AG04450 (cell line): Measurements from ENCODE around the gene SPATA32. TPM values are rescaled to one million over a fixed set of nuclear protein-coding genes. Genes with fewer than 3 reads are reported as not detected.

Experiments
- CTCF ChIA-PET: fragments of 300-600, 350-600 bp; formaldehyde crosslinking; extraction: SDS; loops from one replicate; lab custom pipeline; 2022; ENCODE audit warnings: antibody characterized with exemption, inconsistent platforms; lab: Charles Lee
- POLR2A ChIA-PET: fragments of 350-600 bp; formaldehyde crosslinking; extraction: SDS; loops from one replicate; lab custom pipeline; 2021; ENCODE audit warnings: antibody characterized with exemption, inconsistent platforms; lab: Yijun Ruan, JAX
- DNase-seq: peaks from one replicate; pipeline ENCODE4 v3.0.0-alpha.2; 2011; ENCODE audit warnings: low read depth, low spot score
- H3K27ac ChIP-seq: one replicate; pipeline ENCODE4 v1.5.1; 2012; ENCODE audit warnings: low read depth, low read length, control low read depth
- H3K27me3 ChIP-seq: one replicate; pipeline ENCODE4 v1.6.0; 2012; ENCODE audit warnings: low read length; ENCODE audit not compliant: control insufficient read depth, insufficient read depth
- H3K4me3 ChIP-seq: 2 replicates; pipeline ENCODE4 v1.5.1; 2011; ENCODE audit warnings: mild to moderate bottlenecking, low read depth, low read length, control low read depth
- H3K9me3 ChIP-seq: 2 replicates; pipeline ENCODE4 v1.5.1; 2012; ENCODE audit warnings: low read length; ENCODE audit not compliant: control insufficient read depth, insufficient read depth
- CTCF ChIP-seq: IDR thresholded peaks from 2 replicates; pipeline ENCODE4 v1.5.1; 2011; ENCODE audit warnings: low read depth, low read length, control low read depth, inconsistent platforms
- polyA plus RNA-seq: library from polyadenylated mRNA; depleted of rRNA; stranded (reverse); fragments of >200 nt; gene quantifications from 2 replicates; pipeline ENCODE4 v1.2.3, GENCODE V29; 2011

The SPATA32 gene
- polyA plus RNA-seq, 1 experiment = not detected

- CTCF ChIA-PET = interaction anchor here (0.6 to 2.0 kb wide), 2 partner anchors 102 to 132 kb away, joined by 3 to 9 read pairs; no protein-coding TSS in a partner anchor
- no peaks in the 10 kb centered on the region for H3K27me3 ChIP-seq
- no peak overlapping the region for H3K4me3 ChIP-seq
- no peak for TF ChIP-seq CTCF
- POLR2A ChIA-PET = interaction anchor here (0.5 to 1.3 kb wide), 6 partner anchors 11 to 134 kb away, joined by 3 to 12 read pairs (median 4); partner anchors contain the start of gene MAP3K14
- H3K27ac ChIP-seq = peak overlapping the region; percentile 80
- DNase-seq = peak; percentile 62
- no peaks in the 10 kb centered on the region for H3K9me3 ChIP-seq
Observed at GRCh38 chr17:45282683-45283644, 21.1 kb upstream of the SPATA32 start.

- ChIA-PET POLR2A (interaction anchor here (0.9 kb wide), 1 partner anchor 85 kb away, joined by 11 read pairs; no protein-coding TSS in a partner anchor), CTCF (interaction anchor here (5.5 kb wide), 1 partner anchor 60 kb away, joined by 36 read pairs; the partner anchor contains the start of gene FMNL1)
- TF ChIP-seq CTCF = no peak
- Histone ChIP-seq H3K9me3 (no peaks in the 10 kb centered on the region), H3K27ac (no peak overlapping the region), H3K27me3 (no peaks in the 10 kb centered on the region), H3K4me3 (no peak overlapping the region)
- no peak for DNase-seq
Observed at GRCh38 chr17:45279898-45280297, 18.0 kb upstream of the SPATA32 start.

- Histone ChIP-seq H3K4me3 (no peak overlapping the region), H3K27me3 (no peaks in the 10 kb centered on the region), H3K27ac (no peak overlapping the region), H3K9me3 (no peaks in the 10 kb centered on the region)
- ChIA-PET CTCF (interaction anchor here (0.6 to 5.5 kb wide), 32 partner anchors 7 to 149 kb away, joined by 3 to 105 read pairs (median 6); partner anchors contain the start of genes ACBD4, FMNL1 and MAP3K14), POLR2A (interaction anchor here (1.3 to 2.4 kb wide), 3 partner anchors 39 to 94 kb away, joined by 4 to 13 read pairs (median 6); partner anchors contain the start of gene MAP3K14)
- TF ChIP-seq CTCF = no peak
- DNase-seq = no peak
Observed at GRCh38 chr17:45277992-45278391, 16.1 kb upstream of the SPATA32 start.

GRCh38 chr17:45277216-45277849, 15.4 kb upstream of the SPATA32 start:
- ChIA-PET POLR2A (interaction anchor here (1.0 to 2.4 kb wide), 6 partner anchors 11 to 108 kb away, joined by 3 to 13 read pairs (median 6); partner anchors contain the start of gene MAP3K14), CTCF (interaction anchor here (0.6 to 5.5 kb wide), 39 partner anchors 8 to 150 kb away, joined by 3 to 105 read pairs (median 5); partner anchors contain the start of genes ACBD4, FMNL1 and MAP3K14)
- no peak overlapping the region for H3K4me3 ChIP-seq
- H3K9me3 ChIP-seq = no peaks in the 10 kb centered on the region
- H3K27me3 ChIP-seq = no peaks in the 10 kb centered on the region
- DNase-seq = peak; percentile 81
- TF ChIP-seq CTCF = peak; percentile 91
- H3K27ac ChIP-seq = peak overlapping the region; percentile 31
